Measurements from ENCODE around the gene HRH2. TPM values are rescaled to one million over a fixed set of nuclear protein-coding genes. Genes with fewer than 3 reads are reported as not detected.

The HRH2 gene
- total RNA-seq, 1 donor from 2014 or later: 7.5 TPM

- H3K27me3 ChIP-seq: no peaks in the 10 kb centered on the region
- no peaks in the 10 kb centered on the region for H3K9me3 ChIP-seq
- H3K4me1 ChIP-seq: peaks cover 0 to 4% of the 10 kb centered on the region in 2 donors
- H3K27ac ChIP-seq: no peak overlapping the region
- H3K4me3 ChIP-seq: no peak overlapping the region
- intact Hi-C loops (cut with DNase I): no loop called here
- no peaks in the 10 kb centered on the region for H3K36me3 ChIP-seq
- TF ChIP-seq, protein P1, sequence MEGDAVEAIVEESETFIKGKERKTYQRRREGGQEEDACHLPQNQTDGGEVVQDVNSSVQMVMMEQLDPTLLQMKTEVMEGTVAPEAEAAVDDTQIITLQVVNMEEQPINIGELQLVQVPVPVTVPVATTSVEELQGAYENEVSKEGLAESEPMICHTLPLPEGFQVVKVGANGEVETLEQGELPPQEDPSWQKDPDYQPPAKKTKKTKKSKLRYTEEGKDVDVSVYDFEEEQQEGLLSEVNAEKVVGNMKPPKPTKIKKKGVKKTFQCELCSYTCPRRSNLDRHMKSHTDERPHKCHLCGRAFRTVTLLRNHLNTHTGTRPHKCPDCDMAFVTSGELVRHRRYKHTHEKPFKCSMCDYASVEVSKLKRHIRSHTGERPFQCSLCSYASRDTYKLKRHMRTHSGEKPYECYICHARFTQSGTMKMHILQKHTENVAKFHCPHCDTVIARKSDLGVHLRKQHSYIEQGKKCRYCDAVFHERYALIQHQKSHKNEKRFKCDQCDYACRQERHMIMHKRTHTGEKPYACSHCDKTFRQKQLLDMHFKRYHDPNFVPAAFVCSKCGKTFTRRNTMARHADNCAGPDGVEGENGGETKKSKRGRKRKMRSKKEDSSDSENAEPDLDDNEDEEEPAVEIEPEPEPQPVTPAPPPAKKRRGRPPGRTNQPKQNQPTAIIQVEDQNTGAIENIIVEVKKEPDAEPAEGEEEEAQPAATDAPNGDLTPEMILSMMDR (IDR thresholded peaks at IDR 0.05): no peak
- DNase-seq (ENCODE audit: low spot score in 2 of 2): no peak
Measured at GRCh38 chr5:175677571-175677970, 19.7 kb downstream of the HRH2 start.

- H3K4me1 ChIP-seq: peaks cover 0 to 4% of the 10 kb centered on the region in 2 donors
- no peak for DNase-seq (ENCODE audit: low spot score in 2 of 2)
- TF ChIP-seq, protein P1 (IDR thresholded peaks at IDR 0.05): no peak
- no peaks in the 10 kb centered on the region for H3K36me3 ChIP-seq
- no peak overlapping the region for H3K4me3 ChIP-seq
- intact Hi-C loops (cut with DNase I): no loop called here
- no peaks in the 10 kb centered on the region for H3K9me3 ChIP-seq
- H3K27me3 ChIP-seq: no peaks in the 10 kb centered on the region
- H3K27ac ChIP-seq: no peak overlapping the region
Measured at GRCh38 chr5:175678074-175678473, 20.2 kb downstream of the HRH2 start.

DNA sequence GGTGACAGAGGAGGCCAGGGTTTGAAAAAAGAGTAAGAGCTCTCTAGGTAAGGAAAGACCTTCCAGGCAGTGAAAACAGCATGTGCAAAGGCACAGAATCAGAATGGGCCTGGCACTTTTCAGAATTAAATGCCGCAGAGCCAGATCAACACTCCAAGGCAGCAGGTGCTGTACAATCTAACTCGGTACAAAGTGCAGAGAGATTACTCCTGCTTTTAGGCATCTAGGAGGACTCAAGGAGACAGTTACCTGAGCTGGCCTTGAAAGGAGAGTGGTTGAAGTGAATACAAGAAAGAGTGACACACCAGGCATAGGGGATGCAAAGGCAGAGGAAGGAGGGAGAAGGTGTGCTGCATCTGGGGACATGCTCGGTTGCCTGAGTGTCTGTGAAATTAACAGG is 21.5 kb downstream of the HRH2 start:
- TF ChIP-seq, protein P1 (IDR thresholded peaks at IDR 0.05): no peak
- Histone ChIP-seq H3K36me3 (no peaks in the 10 kb centered on the region), H3K4me3 (no peak overlapping the region), H3K27ac (no peak overlapping the region), H3K4me1 (peaks cover 0 to 4% of the 10 kb centered on the region in 2 donors), H3K27me3 (no peaks in the 10 kb centered on the region), H3K9me3 (no peaks in the 10 kb centered on the region)
- intact Hi-C loops (cut with DNase I): no loop called here
- no peak for DNase-seq (ENCODE audit: low spot score in 2 of 2)

GRCh38 chr5:175680020-175680419 is 22.1 kb downstream of the HRH2 start:
- H3K4me3 ChIP-seq: no peak overlapping the region
- H3K4me1 ChIP-seq: peaks cover 0 to 4% of the 10 kb centered on the region in 2 donors
- H3K9me3 ChIP-seq: no peaks in the 10 kb centered on the region
- DNase-seq (ENCODE audit: low spot score in 2 of 2): no peak
- no peaks in the 10 kb centered on the region for H3K27me3 ChIP-seq
- no peaks in the 10 kb centered on the region for H3K36me3 ChIP-seq
- no peak overlapping the region for H3K27ac ChIP-seq
- TF ChIP-seq, protein P1 (IDR thresholded peaks at IDR 0.05): no peak
- intact Hi-C loops (cut with DNase I): no loop called here

DNA sequence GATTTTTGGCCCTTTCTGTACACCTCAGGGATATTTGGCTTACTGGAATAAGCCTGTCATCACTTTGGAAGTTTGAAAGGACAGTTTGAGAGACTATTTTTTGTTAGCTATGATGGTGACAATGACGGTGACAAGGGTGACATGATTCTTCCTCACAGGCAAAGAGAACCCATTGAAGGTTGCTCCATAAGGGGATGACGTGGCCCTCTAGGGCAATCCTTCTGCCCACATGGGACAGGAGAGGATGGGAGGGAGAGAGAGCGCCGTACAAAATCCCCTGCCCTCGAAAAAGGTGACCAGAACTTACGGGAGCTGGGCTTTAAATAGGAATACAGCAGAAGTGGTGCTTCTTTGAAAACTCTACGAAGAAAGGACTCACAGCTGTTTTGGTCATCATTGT is 22.6 kb downstream of the HRH2 start:
- DNase-seq (ENCODE audit: low spot score in 2 of 2): no peak
- Histone ChIP-seq H3K27me3 (no peaks in the 10 kb centered on the region), H3K36me3 (no peaks in the 10 kb centered on the region), H3K4me3 (no peak overlapping the region), H3K9me3 (no peaks in the 10 kb centered on the region), H3K4me1 (peaks cover 0 to 4% of the 10 kb centered on the region in 2 donors), H3K27ac (no peak overlapping the region)
- TF ChIP-seq, protein P1 (IDR thresholded peaks at IDR 0.05): no peak
- intact Hi-C loops (cut with DNase I): no loop called here
